WTC11 (cell line): ENCODE results near the gene ERFL. TPM values are rescaled to one million over a fixed set of nuclear protein-coding genes. Genes with fewer than 3 reads are reported as not detected.
A peak's percentile ranks its signal among the peaks of the same experiment; 100 is the strongest.

ENCODE experiments used
- ATAC-seq: fragments of 200-7000 bp; cut with Tn5 transposase; 2 replicates; pipeline ENCODE4 v1.10.0; 2021; ENCODE audit warnings: mild to moderate bottlenecking, moderate library complexity
- CTCF ChIA-PET: fragments of 300-600 bp; sonication (Branson Sonifier 250); formaldehyde crosslinking; loops from one replicate; lab custom pipeline; 2021; ENCODE audit warnings: antibody characterized with exemption; lab: Charles Lee
- POLR2A ChIA-PET: fragments of 350-600 bp; sonication (Branson Sonifier 250); formaldehyde crosslinking; loops from one replicate; lab custom pipeline; 2021; ENCODE audit warnings: antibody characterized with exemption; lab: Charles Lee
- DNase-seq: peaks from one replicate; pipeline ENCODE4 v3.0.0; 2021; ENCODE audit warnings: low spot score
- H3K27ac Mint-ChIP-seq: 2 replicates; pipeline ENCODE4 v1.8.0; 2021; ENCODE audit warnings: mixed read lengths
- H3K27me3 Mint-ChIP-seq: 2 replicates; pipeline ENCODE4 v1.8.0; 2021; ENCODE audit warnings: low read depth, mild to moderate bottlenecking, moderate library complexity, mixed read lengths
- H3K36me3 Mint-ChIP-seq: 2 replicates; pipeline ENCODE4 v1.8.0; 2021; ENCODE audit warnings: mixed read lengths
- H3K4me1 Mint-ChIP-seq: 2 replicates; pipeline ENCODE4 v1.8.0; 2022; ENCODE audit warnings: mixed read lengths
- H3K4me3 Mint-ChIP-seq: 2 replicates; pipeline ENCODE4 v1.8.0; 2021; ENCODE audit warnings: mild to moderate bottlenecking, moderate library complexity, mixed read lengths
- H3K9me3 Mint-ChIP-seq: 2 replicates; pipeline ENCODE4 v1.8.0; 2021; ENCODE audit warnings: mixed read lengths
- AFF4 ChIP-seq: sonication (generic); formaldehyde crosslinking; IDR thresholded peaks from 2 replicates; pipeline ENCODE4 v1.8.1; 2023; ENCODE audit warnings: mild to moderate bottlenecking, missing genetic modification reagents, borderline replicate concordance
- ARID4B ChIP-seq: sonication (generic); formaldehyde crosslinking; IDR thresholded peaks from 2 replicates; pipeline ENCODE4 v1.8.0; 2023; ENCODE audit warnings: missing genetic modification reagents, mild to moderate bottlenecking, borderline replicate concordance
- E2F5 ChIP-seq: sonication (generic); formaldehyde crosslinking; IDR thresholded peaks from 2 replicates; pipeline ENCODE4 v1.8.1; 2022; ENCODE audit warnings: mild to moderate bottlenecking, moderate library complexity, missing genetic modification reagents
- ERG ChIP-seq: fragments of 250-450 bp; sonication (Bioruptor Pico); IDR thresholded peaks from 2 replicates; pipeline ENCODE4 v1.8.0; 2021; ENCODE audit warnings: mild to moderate bottlenecking
- HMGA2 ChIP-seq: fragments of 250-450 bp; sonication (Bioruptor Pico); IDR thresholded peaks from 2 replicates; pipeline ENCODE4 v1.4.0; 2021; ENCODE audit warnings: mild to moderate bottlenecking, moderate library complexity
- IRF1 ChIP-seq: sonication (generic); formaldehyde crosslinking; IDR thresholded peaks from 2 replicates; pipeline ENCODE4 v1.8.0; 2023; ENCODE audit warnings: missing genetic modification reagents
- MXD4 ChIP-seq: fragments of 250-450 bp; sonication (Bioruptor Pico); IDR thresholded peaks from 2 replicates; pipeline ENCODE4 v1.8.0; 2021; ENCODE audit warnings: mild to moderate bottlenecking, moderate library complexity, borderline replicate concordance
- MYBL2 ChIP-seq: sonication (generic); formaldehyde crosslinking; IDR thresholded peaks from 2 replicates; pipeline ENCODE4 v1.8.1; 2023; ENCODE audit warnings: mild to moderate bottlenecking, moderate library complexity, missing genetic modification reagents
- NR2C2 ChIP-seq: sonication (generic); formaldehyde crosslinking; IDR thresholded peaks from 2 replicates; pipeline ENCODE4 v1.8.0; 2022; ENCODE audit warnings: mild to moderate bottlenecking, missing genetic modification reagents
- NR3C1 ChIP-seq: sonication (generic); formaldehyde crosslinking; conservative IDR thresholded peaks from 2 replicates; pipeline ENCODE4 v1.8.1; 2023; ENCODE audit warnings: low read depth, mild to moderate bottlenecking, missing genetic modification reagents
- SMAD3 ChIP-seq: sonication (generic); formaldehyde crosslinking; IDR thresholded peaks from 2 replicates; pipeline ENCODE4 v1.8.0; 2022; ENCODE audit warnings: missing genetic modification reagents, mild to moderate bottlenecking, borderline replicate concordance
- SMAD4 ChIP-seq: sonication (generic); formaldehyde crosslinking; IDR thresholded peaks from 2 replicates; pipeline ENCODE4 v1.8.0; 2022; ENCODE audit warnings: mild to moderate bottlenecking, missing genetic modification reagents
- ZNF219 ChIP-seq: sonication (generic); formaldehyde crosslinking; IDR thresholded peaks from 2 replicates; pipeline ENCODE4 v1.8.0; 2023; ENCODE audit warnings: missing genetic modification reagents, mild to moderate bottlenecking, borderline replicate concordance
- ZNF263 ChIP-seq: sonication (generic); formaldehyde crosslinking; IDR thresholded peaks from 2 replicates; pipeline ENCODE4 v1.8.1; 2022; ENCODE audit warnings: low read depth, mild to moderate bottlenecking, moderate library complexity, missing genetic modification reagents
- ZNF671 ChIP-seq: fragments of 250-450 bp; sonication (Bioruptor Pico); IDR thresholded peaks from 2 replicates; pipeline ENCODE4 v1.8.0; 2021; ENCODE audit warnings: mild to moderate bottlenecking
- total RNA-seq: library from RNA; stranded (reverse); gene quantifications from 3 replicates; pipeline ENCODE4 v1.2.3, GENCODE V29; 2021

Gene ERFL
- total RNA-seq, 1 experiment from 2014 or later: 0.31 TPM

- ATAC-seq (no peak), DNase-seq (no peak)
- ChIA-PET POLR2A (interaction anchor here (1.9 kb wide), 1 partner anchor 9 kb away, joined by 7 read pairs; no protein-coding TSS in a partner anchor), CTCF (interaction anchor here (1.2 to 1.3 kb wide), 2 partner anchors 10 to 70 kb away, joined by 3 read pairs; no protein-coding TSS in a partner anchor)
- H3K27me3 Mint-ChIP-seq: no peaks in the 10 kb centered on the region
- peak overlapping the region; percentile 94 for H3K4me3 Mint-ChIP-seq
- TF ChIP-seq IRF1: no peak
- no peak for TF ChIP-seq SMAD4 (CRISPR knock-in tag)
- TF ChIP-seq ERG (CRISPR knock-in tag): no peak
- H3K36me3 Mint-ChIP-seq: peaks cover 65% of the 10 kb centered on the region
- no peaks in the 10 kb centered on the region for H3K9me3 Mint-ChIP-seq
- peak overlapping the region; percentile 93 for H3K27ac Mint-ChIP-seq
- H3K4me1 Mint-ChIP-seq: peaks cover 57% of the 10 kb centered on the region
Measured at GRCh38 chr19:41863209-41863931, 64.9 kb downstream of the ERFL start.

DNA sequence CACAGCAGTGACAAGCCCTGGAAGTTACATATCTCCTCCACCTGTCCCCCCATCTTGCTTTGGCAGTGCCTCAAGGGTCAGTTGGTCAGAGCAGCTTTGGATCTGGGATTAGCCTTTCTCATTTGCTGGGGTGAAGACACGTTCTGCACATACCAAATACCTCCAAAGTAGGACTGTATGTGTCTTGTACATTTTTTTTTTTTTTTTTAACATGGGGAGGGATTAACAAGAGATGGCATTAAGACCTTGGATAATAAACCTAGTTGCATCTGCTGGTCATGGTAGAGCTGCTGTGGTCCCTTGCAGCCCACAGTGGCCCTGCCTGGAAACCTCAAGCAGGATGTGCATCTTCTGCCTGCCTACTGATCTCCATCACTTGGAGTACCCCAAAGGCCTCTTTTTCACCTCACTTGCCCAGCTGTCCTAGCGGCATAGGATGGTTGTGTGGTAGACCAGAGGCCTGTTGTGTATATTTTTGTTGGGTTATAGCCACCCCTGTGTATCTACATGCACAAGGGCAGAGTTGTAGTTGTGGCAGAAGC, 65.7 kb downstream of the ERFL start:
- Mint-ChIP-seq H3K9me3 (no peaks in the 10 kb centered on the region), H3K27ac (peak overlapping the region; percentile 92), H3K4me1 (peaks cover 51% of the 10 kb centered on the region), H3K4me3 (peak overlapping the region; percentile 94), H3K36me3 (peaks cover 58% of the 10 kb centered on the region), H3K27me3 (peaks cover under 1% of the 10 kb centered on the region; the same call in 1 of the 2 replicates)
- TF ChIP-seq MXD4 (CRISPR knock-in tag) (no peak), E2F5 (no peak), ZNF263 (CRISPR knock-in tag) (no peak)
- ATAC-seq (no peak), DNase-seq (no peak)
- CTCF ChIA-PET: interaction anchor here (1.3 kb wide), 1 partner anchor 11 kb away, joined by 3 read pairs; no protein-coding TSS in a partner anchor
- POLR2A ChIA-PET: interaction anchor here (1.9 kb wide), 1 partner anchor 10 kb away, joined by 7 read pairs; no protein-coding TSS in a partner anchor

DNA sequence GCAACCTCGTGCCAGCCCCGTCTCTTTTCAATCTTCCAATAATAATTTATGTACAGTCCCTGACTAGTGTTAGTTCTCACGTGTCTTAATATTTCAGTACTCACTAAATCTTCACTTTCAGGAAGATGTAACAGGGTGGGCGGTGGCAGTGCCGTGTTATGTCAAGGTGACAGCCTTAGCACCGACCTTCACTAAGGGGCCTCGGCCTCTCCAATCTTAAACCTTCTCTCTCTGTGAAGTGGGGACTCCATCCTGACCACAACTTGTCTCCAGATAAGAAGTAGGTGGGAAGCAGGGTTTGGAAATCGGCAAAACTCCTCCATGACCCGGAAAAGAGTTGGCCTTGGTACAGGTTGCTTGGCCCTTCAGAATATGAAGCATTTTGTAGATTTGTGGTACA, 66.4 kb downstream of the ERFL start:
- H3K27me3 Mint-ChIP-seq: peaks cover 6% of the 10 kb centered on the region
- no peaks in the 10 kb centered on the region for H3K9me3 Mint-ChIP-seq
- peaks cover 58% of the 10 kb centered on the region for H3K36me3 Mint-ChIP-seq
- H3K27ac Mint-ChIP-seq: peak overlapping the region; percentile 92
- no peak for ATAC-seq
- ChIA-PET POLR2A (interaction anchor here (1.9 kb wide), 1 partner anchor 11 kb away, joined by 7 read pairs; no protein-coding TSS in a partner anchor), CTCF (interaction anchor here (1.8 kb wide), 1 partner anchor 11 kb away, joined by 5 read pairs; no protein-coding TSS in a partner anchor)
- H3K4me3 Mint-ChIP-seq: peak overlapping the region; percentile 94
- H3K4me1 Mint-ChIP-seq: peaks cover 51% of the 10 kb centered on the region
- DNase-seq: no peak
- TF ChIP-seq NR3C1 (CRISPR knock-in tag) (no peak), ZNF219 (CRISPR knock-in tag) (no peak), SMAD3 (no peak), HMGA2 (CRISPR knock-in tag) (no peak), E2F5 (no peak), NR2C2 (CRISPR knock-in tag) (no peak), ERG (CRISPR knock-in tag) (no peak), AFF4 (CRISPR knock-in tag) (no peak), MYBL2 (CRISPR knock-in tag) (no peak), ZNF671 (CRISPR knock-in tag) (no peak), ARID4B (CRISPR knock-in tag) (no peak)
